ENCODE results near the gene GSC2.
A peak's percentile ranks its signal among the peaks of the same experiment; 100 is the strongest.

The GSC2 gene

GRCh38 chr22:19149991-19150390, at the start of gene GSC2:
Gene GSC2, minus strand, starts transcription at chr22:19150292. Its CDS starts 9 bp downstream, at chr22:19150283.
- no peak for DNase-seq

- no peak for DNase-seq
Observed at GRCh38 chr22:19199479-19199878, 49.4 kb upstream of the GSC2 start.

GRCh38 chr22:19197997-19198865, 48.1 kb upstream of the GSC2 start:
- DNase-seq: no peak

GRCh38 chr22:19196841-19197612, 46.9 kb upstream of the GSC2 start:
- no peak for DNase-seq

GRCh38 chr22:19195796-19196731, 46.0 kb upstream of the GSC2 start:
- DNase-seq: no peak

GRCh38 chr22:19194766-19195536, 44.9 kb upstream of the GSC2 start:
- DNase-seq: peak in 1 of 2 donors; percentile 9

GRCh38 chr22:19193879-19194278, 43.8 kb upstream of the GSC2 start:
- peak in 1 of 2 donors; percentile 5 for DNase-seq

GRCh38 chr22:19187716-19188563, 37.8 kb upstream of the GSC2 start:
- DNase-seq: no peak

- no peak for DNase-seq
Observed at GRCh38 chr22:19184276-19184997, 34.3 kb upstream of the GSC2 start.

GRCh38 chr22:19183216-19183615, 33.1 kb upstream of the GSC2 start:
- DNase-seq: no peak

GRCh38 chr22:19182472-19183157, 32.5 kb upstream of the GSC2 start:
- DNase-seq: no peak

- DNase-seq: no peak
Observed at GRCh38 chr22:19181786-19182471, 31.8 kb upstream of the GSC2 start.

- DNase-seq: no peak
Observed at GRCh38 chr22:19180740-19181410, 30.8 kb upstream of the GSC2 start.

- no peak for DNase-seq
Observed at GRCh38 chr22:19180234-19180633, 30.1 kb upstream of the GSC2 start.

GRCh38 chr22:19179497-19180048, 29.5 kb upstream of the GSC2 start:
- DNase-seq: peak; percentile 62 to 65

GRCh38 chr22:19178657-19179496, 28.8 kb upstream of the GSC2 start, which contains the start of gene SLC25A1:
Gene SLC25A1, minus strand, starts transcription at chr22:19178736. Its CDS starts 63 bp downstream, at chr22:19178673.
- peak; percentile 81 to 86 for DNase-seq

- peak; percentile 44 to 63 for DNase-seq
Observed at GRCh38 chr22:19178065-19178656, 28.1 kb upstream of the GSC2 start.
